HG02763 (cell line): ENCODE results near the gene TPI1.
A peak's percentile ranks its signal among the peaks of the same experiment; 100 is the strongest.
"Not testable (repeated sequence)": the region's sequence is repeated elsewhere in the genome, so short reads cannot be mapped to it uniquely, and the experiment has no call there.

ENCODE experiments used
- ATAC-seq: cut with Tn5 transposase; IDR thresholded peaks from one replicate; pipeline ENCODE4 v1.9.1; 2021; ENCODE audit warnings: mild to moderate bottlenecking, moderate library complexity; ENCODE audit not compliant: unreplicated experiment

The TPI1 gene

DNA sequence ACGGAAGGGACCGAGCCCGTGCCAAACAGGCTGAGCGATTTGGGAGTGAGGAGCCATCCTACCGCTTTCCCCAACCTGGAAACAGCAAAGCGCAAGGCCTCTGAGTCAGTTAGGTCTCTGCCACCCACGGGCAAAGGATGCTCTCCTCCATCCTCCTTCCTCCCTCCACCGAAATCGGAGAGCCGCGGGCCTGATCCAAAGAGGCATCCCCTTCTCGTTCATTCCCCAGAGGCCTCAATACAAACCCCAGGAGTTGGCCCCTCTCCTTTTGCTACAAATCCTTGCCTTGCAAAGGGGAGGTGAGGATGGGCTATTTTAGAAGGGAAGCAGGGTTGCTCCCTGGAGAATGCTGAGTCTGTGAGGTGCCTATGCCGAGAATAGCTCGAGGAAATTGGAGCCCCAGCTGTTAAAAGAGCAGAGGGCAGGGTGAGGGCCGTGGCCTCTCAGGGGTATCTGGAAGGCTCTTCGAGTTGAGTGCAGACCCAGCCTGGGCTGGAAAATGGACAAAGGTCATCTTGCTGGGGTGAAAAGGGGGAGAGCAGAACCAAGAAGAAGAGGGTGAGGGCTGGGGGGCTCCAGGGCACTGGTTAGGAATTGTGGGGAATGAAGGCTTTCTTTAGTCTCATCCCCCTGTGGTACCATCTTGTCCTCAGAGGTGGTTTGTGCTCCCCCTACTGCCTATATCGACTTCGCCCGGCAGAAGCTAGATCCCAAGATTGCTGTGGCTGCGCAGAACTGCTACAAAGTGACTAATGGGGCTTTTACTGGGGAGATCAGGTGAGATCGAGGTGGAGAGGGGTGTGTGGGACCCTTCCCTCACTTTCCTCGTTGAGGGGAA is 1.1 kb downstream of the TPI1 start:
- no peak for ATAC-seq

DNA sequence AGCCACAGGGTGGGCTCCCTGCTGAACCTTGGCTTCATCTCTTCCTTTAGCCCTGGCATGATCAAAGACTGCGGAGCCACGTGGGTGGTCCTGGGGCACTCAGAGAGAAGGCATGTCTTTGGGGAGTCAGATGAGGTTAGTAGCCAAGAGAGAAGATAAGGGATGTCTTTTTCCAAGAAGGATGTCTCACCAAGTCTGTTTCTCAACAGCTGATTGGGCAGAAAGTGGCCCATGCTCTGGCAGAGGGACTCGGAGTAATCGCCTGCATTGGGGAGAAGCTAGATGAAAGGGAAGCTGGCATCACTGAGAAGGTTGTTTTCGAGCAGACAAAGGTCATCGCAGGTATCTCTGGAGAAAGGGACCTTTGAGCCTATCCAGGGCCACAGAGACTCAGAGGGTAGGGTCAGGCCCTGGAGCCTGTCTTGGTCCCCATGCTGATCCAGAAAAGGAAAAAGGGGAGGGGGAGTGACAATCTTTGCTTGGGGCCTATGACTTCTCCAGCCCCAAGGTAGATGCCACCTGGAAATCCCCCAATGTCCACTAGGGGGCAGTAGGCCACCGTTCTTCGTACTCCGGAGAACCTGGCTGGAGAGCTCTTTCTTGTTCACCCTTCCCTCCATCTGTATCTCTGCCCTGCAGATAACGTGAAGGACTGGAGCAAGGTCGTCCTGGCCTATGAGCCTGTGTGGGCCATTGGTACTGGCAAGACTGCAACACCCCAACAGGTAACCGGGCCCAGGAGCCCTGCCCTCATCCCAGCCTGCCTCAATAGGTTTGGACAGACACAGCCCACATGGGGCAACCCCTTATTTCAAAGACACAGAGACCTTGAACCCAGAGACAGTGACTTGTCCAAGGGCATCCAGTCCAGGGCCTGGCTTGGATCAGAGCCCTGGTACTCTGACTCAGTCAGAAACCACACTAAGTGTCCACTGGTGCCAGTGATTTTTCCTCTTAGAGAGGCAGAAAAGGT is 2.0 kb downstream of the TPI1 start:
- no peak for ATAC-seq

DNA sequence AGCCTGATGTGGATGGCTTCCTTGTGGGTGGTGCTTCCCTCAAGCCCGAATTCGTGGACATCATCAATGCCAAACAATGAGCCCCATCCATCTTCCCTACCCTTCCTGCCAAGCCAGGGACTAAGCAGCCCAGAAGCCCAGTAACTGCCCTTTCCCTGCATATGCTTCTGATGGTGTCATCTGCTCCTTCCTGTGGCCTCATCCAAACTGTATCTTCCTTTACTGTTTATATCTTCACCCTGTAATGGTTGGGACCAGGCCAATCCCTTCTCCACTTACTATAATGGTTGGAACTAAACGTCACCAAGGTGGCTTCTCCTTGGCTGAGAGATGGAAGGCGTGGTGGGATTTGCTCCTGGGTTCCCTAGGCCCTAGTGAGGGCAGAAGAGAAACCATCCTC is 3.0 kb downstream of the TPI1 start:
- ATAC-seq, result not testable (repeated sequence)

DNA sequence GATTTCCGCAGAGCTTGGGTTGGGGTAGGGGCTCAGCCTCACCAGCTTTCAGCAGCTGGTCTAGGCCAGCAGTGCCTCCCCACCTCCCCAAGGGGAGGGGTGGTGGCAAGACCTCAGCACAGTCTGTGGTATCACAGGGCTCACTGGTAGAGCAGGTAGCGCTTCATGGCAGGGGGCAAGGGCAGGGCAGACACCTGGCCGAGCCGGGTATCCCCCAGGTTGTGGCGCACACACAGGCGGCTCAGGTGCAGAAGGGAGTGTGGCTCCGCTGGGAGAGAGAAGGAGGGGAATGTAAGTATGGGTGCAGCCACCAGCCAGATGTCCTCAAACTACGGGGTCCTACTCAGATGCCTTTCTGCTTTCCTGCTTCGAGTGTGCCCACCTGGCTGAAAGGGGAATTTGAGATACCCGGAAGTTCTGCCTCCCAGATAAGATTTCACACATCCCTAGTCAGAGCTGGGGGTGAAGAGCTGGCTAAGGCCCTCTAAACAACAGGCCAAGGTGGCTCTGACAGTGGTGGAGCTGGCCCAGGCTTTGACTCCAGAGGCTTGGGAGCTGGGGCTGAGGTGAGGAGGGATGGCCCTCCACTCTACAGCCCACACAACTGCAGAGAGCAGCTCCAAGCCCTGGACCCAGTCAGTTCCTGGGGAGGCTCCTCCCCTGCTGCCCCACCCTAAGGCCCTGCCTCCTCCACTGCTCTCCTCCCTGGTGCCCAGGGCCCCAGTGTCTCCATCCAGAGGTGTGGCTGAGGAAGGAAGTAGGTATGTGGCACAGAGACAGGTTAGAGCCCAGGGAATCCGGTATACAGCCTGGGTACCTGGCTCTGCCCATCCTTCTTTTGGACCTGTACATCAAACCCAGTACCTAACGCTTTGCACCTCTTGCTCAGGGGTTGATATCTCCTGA is 4.0 kb downstream of the TPI1 start:
- ATAC-seq, result no peak

DNA sequence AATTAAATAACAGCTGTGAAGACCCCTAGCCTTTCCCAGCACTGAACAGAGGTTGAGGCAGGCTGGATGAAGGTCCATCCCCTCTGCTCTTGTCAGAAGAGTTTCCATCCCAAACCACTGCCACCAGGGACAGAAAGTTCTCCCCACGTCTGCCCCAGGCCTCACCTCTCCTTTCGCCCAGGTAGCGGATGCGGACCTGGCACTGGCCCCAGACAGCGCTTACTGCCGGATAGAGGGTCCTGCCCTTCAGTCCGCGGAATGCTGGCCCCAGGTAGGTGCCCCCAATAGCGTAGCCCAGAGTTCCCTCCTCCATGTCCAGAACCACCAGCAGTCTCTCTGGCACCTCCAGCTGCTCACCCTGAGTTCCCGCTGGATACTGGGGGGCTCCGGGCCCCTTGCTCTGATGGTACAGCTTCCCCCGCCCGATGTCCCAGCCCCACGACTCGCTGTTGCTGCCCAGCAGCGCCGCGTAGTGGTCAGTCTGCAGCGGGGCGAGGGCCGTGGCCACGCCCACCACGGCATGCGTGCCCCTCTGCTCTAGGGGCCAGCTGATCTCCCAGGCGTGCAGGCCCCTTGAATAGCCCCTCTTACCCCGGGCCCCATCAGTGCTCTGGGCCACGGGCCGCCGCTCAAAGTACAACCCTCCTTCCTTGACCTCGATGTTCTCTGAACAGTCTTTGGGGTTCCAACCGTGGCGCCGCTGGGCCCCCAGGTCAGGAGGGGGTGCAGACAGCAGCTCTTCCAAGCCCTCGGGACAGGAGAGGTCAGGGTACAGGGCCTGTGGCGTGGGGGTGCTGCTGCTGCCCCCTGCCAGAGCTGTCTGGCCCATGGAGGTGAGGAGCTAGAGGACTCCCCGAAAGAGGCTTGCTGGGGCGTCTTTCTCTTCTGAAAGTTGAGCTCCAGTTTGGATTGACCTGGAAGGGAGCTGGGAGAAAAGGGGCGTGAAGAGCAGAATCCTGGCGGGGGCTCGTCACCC is 5.0 kb downstream of the TPI1 start:
- peak; percentile 25 for ATAC-seq

DNA sequence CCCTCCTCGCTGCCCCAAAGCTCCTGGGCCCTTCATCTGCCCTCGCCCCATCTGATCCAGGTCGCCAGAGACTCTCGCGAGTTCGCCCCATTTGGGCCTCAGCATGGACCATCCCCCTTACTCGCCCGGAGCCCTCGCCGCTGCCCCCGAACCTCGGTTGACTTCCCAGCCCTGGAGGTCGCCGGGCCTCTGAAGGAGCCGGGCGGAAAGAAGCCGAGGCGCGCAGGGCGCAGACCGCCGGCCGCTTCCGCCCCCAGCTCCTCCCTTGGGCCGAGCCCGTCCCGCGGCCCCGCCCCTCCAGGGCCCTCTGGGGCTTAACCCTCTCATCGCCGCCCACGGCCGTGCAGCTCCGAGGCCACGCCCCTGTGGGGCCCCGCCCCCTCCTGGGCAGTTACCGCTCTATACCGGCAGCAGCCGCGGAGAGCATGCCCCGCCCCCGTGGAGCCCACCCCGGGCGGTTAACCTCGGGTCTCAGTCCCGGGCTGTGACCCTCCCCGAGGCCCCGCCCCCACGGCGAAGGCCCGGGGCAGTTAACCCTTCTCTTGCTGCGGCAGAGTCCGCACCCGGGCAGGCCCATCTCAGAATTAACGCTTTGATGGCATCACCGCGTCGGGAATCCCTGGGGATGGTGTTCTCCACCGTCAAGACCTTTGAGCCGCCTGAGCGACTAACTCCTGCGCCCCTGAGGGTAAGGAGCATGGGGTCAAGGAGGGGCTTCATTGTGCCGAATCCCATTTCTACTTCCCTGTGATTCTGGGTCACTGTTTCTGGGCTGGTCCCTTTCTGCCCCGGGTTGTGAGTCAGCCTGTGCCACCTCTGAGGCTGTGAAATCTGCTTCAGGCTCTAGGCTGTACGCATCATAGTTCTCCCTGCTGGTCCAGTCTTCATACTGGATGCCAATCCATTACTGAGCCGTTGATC is 6.0 kb downstream of the TPI1 start, which contains the start of gene SPSB2:
Gene SPSB2, minus strand, starts transcription at position 210 of the 921 bp plus-strand sequence. CDS start 402 bp downstream, outside the sequence.
- ATAC-seq, result peak; percentile 68

DNA sequence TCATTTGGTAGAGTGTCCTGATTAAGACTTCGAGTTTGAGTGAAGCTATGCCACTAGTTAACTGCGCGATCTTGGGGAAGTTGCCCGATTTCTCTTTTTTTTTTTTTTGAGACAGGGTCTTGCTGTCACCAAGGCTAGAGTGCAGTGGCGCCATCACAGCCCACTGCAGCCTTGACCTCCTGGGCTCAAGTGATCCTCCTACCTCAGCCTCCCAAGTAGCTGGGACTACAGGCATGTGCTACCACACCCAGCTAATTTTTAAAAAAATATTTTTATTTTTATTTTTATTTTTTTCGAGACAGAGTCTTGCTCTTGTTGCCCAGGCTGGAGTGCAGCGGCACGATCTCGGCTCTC is 6.7 kb downstream of the TPI1 start:
- ATAC-seq, result not testable (repeated sequence)

DNA sequence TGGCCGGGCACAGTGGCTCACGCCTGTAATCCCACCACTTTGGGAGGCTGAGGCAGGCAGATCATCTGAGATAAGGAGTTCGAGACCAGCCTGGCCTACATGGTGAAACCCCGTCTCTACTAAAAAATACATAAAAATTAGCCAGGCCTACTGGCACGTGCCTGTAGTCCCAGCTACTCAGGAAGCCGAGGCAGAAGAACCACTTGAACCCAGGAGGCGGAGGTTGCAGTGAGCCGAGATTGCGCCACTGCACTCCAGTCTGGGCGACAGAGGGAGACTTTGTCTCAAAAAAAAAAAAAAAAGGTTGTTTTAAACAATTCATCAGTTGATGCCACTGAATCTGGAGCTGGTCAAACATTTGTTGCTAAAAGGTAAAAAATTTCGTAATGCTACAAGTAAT is 12.5 kb downstream of the TPI1 start:
- not testable (repeated sequence) for ATAC-seq

DNA sequence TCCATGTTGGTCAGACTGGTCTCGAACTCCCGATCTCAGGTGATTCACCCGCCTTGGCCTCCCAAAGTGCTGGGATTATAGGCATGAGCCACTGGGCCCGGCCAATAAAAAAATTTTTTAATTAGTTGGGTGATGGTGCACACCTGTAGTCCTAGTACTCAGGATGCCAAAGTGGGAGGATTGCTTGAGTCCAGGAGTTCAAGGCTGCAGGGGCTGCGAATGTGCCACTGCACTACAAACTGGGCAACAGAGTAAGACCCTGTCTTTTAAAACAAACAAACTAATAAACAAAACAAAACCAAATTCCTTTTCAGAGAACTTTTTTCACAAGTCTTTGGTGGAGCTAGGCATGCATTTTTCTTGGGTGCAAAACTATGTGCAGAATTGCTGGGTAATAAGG is 15.9 kb downstream of the TPI1 start:
- ATAC-seq, result no peak

DNA sequence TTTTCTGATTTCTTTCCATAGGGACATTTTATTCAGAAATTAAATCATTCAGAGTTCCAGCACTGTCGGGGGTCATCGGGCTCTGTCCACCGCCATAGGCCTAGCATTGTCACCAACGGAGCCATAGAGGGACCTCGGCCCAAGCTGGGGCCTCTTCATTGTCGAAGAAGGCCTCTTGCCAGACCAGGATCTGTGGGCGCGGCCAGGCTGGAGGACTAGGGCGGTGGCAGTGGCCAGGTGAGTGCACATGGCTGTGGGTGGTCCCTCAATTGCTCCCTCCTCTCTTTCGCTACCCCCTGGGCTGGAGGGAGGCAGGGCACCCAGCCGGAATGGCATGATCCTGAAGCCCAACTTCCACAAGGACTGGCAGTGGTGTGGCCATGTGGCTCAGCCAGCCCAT is 16.4 kb downstream of the TPI1 start:
- no peak for ATAC-seq

DNA sequence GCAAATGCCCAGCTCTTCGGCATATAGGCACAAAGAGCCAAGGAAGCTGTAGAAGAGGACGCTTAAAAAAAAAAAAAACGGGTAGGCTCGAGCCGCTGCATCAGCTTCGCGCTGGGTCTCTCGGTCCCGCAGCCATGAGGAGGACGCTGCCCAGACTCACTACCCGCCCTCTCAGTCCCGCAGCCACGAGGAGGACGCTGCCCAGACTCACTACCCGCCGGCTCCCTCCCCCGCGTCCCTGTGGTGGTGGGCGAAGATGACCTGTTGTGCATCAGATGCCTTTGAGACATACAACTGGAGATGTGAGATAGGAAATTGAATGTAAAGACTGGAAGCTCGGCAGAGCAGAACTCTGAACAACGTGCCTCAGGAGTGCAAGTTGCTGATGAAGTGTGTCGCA is 17.2 kb downstream of the TPI1 start:
- ATAC-seq, result no peak

DNA sequence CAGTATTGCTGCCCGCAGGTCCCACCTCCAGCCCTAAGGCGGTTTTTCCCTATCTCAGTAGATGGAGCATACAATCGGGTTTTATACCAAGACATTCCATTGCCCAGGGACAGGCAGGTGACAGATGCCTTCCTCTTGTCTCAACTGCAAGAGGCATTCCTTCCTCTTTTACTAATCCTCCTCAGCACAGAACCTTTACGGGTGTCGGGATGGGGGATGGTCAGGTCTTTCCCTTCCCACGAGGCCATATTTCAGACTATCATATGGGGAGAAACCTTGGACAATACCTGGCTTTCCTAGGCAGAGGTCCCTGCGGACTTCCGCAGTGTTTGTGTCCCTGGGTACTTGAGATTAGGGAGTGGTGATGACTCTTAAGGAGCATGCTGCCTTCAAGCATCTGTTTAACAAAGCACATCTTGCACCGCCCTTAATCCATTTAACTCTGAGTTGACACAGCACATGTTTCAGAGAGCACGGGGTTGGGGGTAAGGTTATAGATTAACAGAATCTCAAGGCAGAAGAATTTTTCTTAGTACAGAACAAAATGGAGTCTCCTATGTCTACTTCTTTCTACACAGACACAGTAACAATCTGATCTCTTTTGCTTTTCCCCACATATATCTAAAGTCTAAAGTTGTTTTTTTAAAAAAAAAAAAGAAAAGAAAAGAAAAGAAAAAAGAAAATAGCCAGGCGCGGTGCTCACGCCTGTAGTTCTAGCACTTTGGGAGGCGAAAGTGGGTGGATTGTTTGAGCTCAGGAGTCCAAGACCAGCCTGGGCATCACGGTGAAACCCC is 19.1 kb downstream of the TPI1 start:
- ATAC-seq, result not testable (repeated sequence)

DNA sequence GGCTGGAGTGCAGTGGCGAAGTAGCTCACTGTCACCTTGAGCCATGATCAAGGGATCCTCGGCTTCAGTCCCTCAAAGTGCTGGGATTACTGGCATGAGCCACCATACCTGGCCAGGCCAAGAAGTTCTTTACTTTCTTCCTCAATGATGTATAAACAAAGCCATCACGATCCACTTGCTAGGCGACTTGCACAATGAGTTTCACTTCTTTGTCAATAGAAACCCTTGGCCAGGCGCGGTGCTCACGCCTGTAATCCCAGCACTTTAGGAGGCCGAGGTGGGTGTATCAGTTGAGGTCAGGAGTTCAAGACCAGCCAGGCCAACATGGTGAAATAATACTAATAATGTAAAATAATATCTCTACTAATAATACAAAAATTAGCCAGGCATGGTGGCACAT is 20.1 kb downstream of the TPI1 start:
- ATAC-seq, result no peak

DNA sequence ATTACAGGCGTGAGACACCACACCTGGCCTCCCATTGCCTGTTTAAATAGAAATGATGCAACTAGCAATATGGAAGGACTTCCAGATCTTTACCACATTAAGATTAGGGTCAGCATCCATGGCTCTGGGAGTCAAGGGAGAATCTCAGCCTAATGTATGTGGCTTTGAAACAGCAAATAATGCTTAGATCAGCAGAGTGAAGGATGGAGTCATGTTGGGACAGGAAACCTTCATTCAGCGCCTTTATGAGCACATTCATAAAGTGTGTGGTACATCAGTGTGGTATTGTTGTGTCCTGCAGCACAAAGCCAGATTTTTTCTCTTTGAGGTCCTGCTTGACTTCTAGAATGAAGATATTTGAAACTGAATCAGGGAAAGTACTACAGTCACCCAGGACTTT is 21.0 kb downstream of the TPI1 start:
- ATAC-seq, result no peak

DNA sequence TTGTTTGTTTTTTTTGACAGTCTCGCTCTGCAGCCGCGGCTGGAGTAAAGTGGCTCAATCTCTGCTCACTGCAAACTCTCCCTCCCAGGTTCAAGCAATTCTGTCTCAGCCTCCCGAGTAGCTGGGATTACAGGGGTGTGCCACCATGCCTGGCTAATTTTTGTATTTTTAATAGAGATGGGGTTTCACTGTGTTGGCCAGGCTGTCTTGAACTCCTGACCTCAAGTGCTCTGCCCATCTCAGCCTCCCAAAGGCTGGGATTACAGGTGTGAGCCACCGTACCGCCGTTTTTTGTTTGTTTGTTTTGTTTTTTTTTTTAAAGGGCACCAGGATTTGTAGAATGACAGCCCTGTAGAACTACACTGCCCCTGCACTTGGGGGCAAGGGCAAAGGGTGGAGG is 21.5 kb downstream of the TPI1 start:
- not testable (repeated sequence) for ATAC-seq

DNA sequence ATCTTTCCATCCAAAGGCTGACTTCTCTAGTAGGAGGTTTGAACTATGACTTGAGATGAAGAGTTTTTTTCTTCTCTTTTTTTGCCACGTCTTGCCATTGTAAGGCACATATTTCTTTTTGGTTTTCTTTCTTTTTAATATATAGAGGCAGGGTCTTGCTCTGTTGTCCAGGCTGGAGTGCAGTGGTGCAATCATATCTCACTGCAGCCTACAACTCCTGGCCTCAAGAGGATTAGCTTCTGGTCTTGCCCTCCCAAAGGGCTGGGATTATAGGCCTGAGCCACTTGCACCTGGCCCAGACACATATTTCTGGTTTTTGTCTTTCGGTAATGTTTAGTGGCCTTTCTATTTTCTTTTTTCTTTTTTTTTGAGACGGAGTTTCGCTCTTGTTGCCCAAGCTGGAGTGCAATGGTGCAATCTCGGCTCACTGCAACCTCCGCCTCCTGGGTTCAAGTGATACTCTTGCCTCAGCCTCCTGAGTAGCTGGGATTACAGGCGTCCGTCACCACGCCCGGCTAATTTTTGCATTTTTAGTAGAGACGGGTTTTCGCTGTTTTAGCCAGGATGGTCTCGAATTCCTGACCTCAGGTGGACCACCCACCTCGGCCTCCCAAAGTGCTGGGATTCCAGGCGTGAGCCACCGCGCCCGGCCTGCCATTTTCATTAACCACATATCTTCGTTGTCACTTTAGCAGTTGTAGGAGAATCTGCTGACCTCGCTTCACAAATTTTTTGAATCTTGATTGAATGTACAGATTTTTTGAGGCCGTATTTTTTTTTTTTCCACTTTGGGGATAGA is 22.6 kb downstream of the TPI1 start:
- not testable (repeated sequence) for ATAC-seq
